GM23248 (cell line): ENCODE data around the gene TMEM202. TPM values are rescaled to one million over a fixed set of nuclear protein-coding genes. Genes with fewer than 3 reads are reported as not detected.
A peak's percentile ranks its signal among the peaks of the same experiment; 100 is the strongest.

Experiments
- DNase-seq: peaks from one replicate; pipeline ENCODE4 v3.0.0-alpha.2; 2015
- H2AFZ ChIP-seq: fragments of 200-600 bp; sonication (generic); 2 replicates; pipeline ENCODE4 v1.6.1; 2016; ENCODE audit warnings: antibody characterized with exemption
- H3F3A ChIP-seq: fragments of 200-600 bp; sonication (generic); 2 replicates; pipeline ENCODE4 v1.6.1; 2016; ENCODE audit warnings: mild to moderate bottlenecking, antibody characterized with exemption, mixed run types; ENCODE audit not compliant: insufficient read depth
- H3K27ac ChIP-seq: fragments of 200-600 bp; sonication (generic); 2 replicates; pipeline ENCODE4 v1.5.1; 2016; ENCODE audit warnings: mild to moderate bottlenecking
- H3K27me3 ChIP-seq: fragments of 200-600 bp; sonication (generic); replicated peaks from 2 replicates; pipeline ENCODE4 v1.6.1; 2016; ENCODE audit warnings: mild to moderate bottlenecking; ENCODE audit not compliant: insufficient read depth
- H3K36me3 ChIP-seq: fragments of 200-600 bp; sonication (generic); 2 replicates; pipeline ENCODE4 v1.6.1; 2016; ENCODE audit warnings: low read depth, mild to moderate bottlenecking
- H3K4me1 ChIP-seq: fragments of 200-600 bp; sonication (generic); 2 replicates; pipeline ENCODE4 v1.6.1; 2016; ENCODE audit warnings: mild to moderate bottlenecking; ENCODE audit not compliant: insufficient read depth
- H3K4me2 ChIP-seq: fragments of 200-600 bp; sonication (generic); one replicate; pipeline ENCODE4 v1.6.1; 2016; ENCODE audit warnings: mild to moderate bottlenecking; ENCODE audit not compliant: unreplicated experiment
- H3K4me3 ChIP-seq: fragments of 200-600 bp; sonication (generic); 2 replicates; pipeline ENCODE4 v1.5.1; 2016; ENCODE audit warnings: mild to moderate bottlenecking
- H3K79me2 ChIP-seq: fragments of 200-600 bp; sonication (generic); 2 replicates; pipeline ENCODE4 v1.6.1; 2016; ENCODE audit warnings: mild to moderate bottlenecking; ENCODE audit not compliant: insufficient read depth
- H3K9ac ChIP-seq: fragments of 200-600 bp; sonication (generic); 2 replicates; pipeline ENCODE4 v1.6.1; 2016; ENCODE audit warnings: mild to moderate bottlenecking
- H3K9me2 ChIP-seq: fragments of 200-600 bp; sonication (generic); 2 replicates; pipeline ENCODE4 v1.6.1; 2016; ENCODE audit warnings: mixed run types, mild to moderate bottlenecking, moderate library complexity; ENCODE audit not compliant: insufficient read depth
- H3K9me3 ChIP-seq: fragments of 200-600 bp; sonication (generic); one replicate; pipeline ENCODE4 v1.6.1; 2017; ENCODE audit warnings: low read depth
- H4K20me1 ChIP-seq: fragments of 200-600 bp; sonication (generic); 2 replicates; pipeline ENCODE4 v1.6.0; 2016; ENCODE audit not compliant: insufficient read depth
- EZH2 ChIP-seq: fragments of 200-600 bp; sonication (generic); IDR thresholded peaks from 2 replicates; pipeline ENCODE4 v1.6.1; 2018; ENCODE audit warnings: antibody characterized with exemption, mild to moderate bottlenecking; ENCODE audit not compliant: insufficient read depth, poor library complexity, severe bottlenecking
- EZH2phosphoT487 ChIP-seq: fragments of 200-600 bp; sonication (generic); IDR thresholded peaks from 2 replicates; pipeline ENCODE4 v1.6.1; 2018; ENCODE audit warnings: antibody characterized with exemption, moderate library complexity, mild to moderate bottlenecking, low read depth; ENCODE audit not compliant: insufficient read depth
- WGBS, 2 experiments: methylation state at CpG; one replicate each; pipeline ENCODE4 v1.1.6; 2015 to 2017; ENCODE audit warnings: low lambda C conversion rate in 2 of 2, low coverage in 1 of 2; ENCODE audit errors: missing lambda C conversion rate in 2 of 2; 5-methylcytosine and 5-hydroxymethylcytosine counted together
- in situ Hi-C: fragments of 300-500 bp; cut with MboI; formaldehyde crosslinking; loops from 2 replicates; pipeline ENCODE4 v1.15.0; 2020
- polyA plus RNA-seq: library from polyadenylated mRNA; unstranded; fragments of >200 nt; fragmentation: Nextera tagmentation; extraction: Ambion mirVana; gene quantifications from 2 replicates; pipeline ENCODE4 v1.2.1, GENCODE V29; 2016
- total RNA-seq: library from RNA; depleted of rRNA; stranded (reverse); fragments of >200 nt; shearing (Covaris generic); gene quantifications from 2 replicates; pipeline ENCODE4 v1.2.3, GENCODE V29; 2014

Gene TMEM202
- total and polyA plus RNA-seq, 2 experiments from 2014 or later = not detected

- no peak overlapping the region for H3K27ac ChIP-seq
- in situ Hi-C loops = no loop called here
- no peak overlapping the region for H3K4me3 ChIP-seq
- H2AFZ ChIP-seq = no peak overlapping the region
- DNase-seq = no peak
- H3K36me3 ChIP-seq = no peaks in the 10 kb centered on the region
- WGBS, 2 experiments = 83 to 91% methylated on average over 2 of the region's 2 CpGs
- H3F3A ChIP-seq = no peaks in the 10 kb centered on the region
- H4K20me1 ChIP-seq = no peaks in the 10 kb centered on the region
- H3K9me2 ChIP-seq = no peaks in the 10 kb centered on the region
- peaks cover 4% of the 10 kb centered on the region; the same call in 1 of the 2 replicates for H3K4me1 ChIP-seq
- H3K79me2 ChIP-seq = peaks cover 77% of the 10 kb centered on the region
- no peaks in the 10 kb centered on the region for H3K9me3 ChIP-seq
- H3K4me2 ChIP-seq = no peak overlapping the region
- no peak overlapping the region for H3K9ac ChIP-seq
- no peaks in the 10 kb centered on the region for H3K27me3 ChIP-seq
- no peak for TF ChIP-seq EZH2phosphoT487
- TF ChIP-seq EZH2 = no peak
Observed at GRCh38 chr15:72368899-72369298, 29.2 kb upstream of the TMEM202 start.

GRCh38 chr15:72369964-72370363 lies 28.1 kb upstream of the TMEM202 start:
- no peak for TF ChIP-seq EZH2phosphoT487
- TF ChIP-seq EZH2 = no peak
- Histone ChIP-seq H3K4me1 (peaks cover 8% of the 10 kb centered on the region), H3K9ac (no peak overlapping the region), H3K79me2 (peaks cover 85% of the 10 kb centered on the region), H3K27me3 (no peaks in the 10 kb centered on the region), H3F3A (no peaks in the 10 kb centered on the region), H3K4me2 (no peak overlapping the region), H3K4me3 (no peak overlapping the region), H3K9me2 (no peaks in the 10 kb centered on the region), H3K27ac (no peak overlapping the region), H3K36me3 (no peaks in the 10 kb centered on the region), H4K20me1 (no peaks in the 10 kb centered on the region), H2AFZ (no peak overlapping the region), H3K9me3 (no peaks in the 10 kb centered on the region)
- in situ Hi-C loops = no loop called here
- peak; percentile 13 for DNase-seq
- 78 to 81% methylated on average over 1 of the region's 1 CpG for WGBS, 2 experiments

- no peak overlapping the region for H3K4me3 ChIP-seq
Observed at GRCh38 chr15:72372361-72372760, 25.7 kb upstream of the TMEM202 start.

GRCh38 chr15:72375501-72375845 lies 22.6 kb upstream of the TMEM202 start:
- H3K27me3 ChIP-seq = no peaks in the 10 kb centered on the region
- no peaks in the 10 kb centered on the region for H3F3A ChIP-seq
- peak overlapping the region; percentile 80 for H3K27ac ChIP-seq
- WGBS, 2 experiments = 0 to 1% methylated on average over 17 of the region's 17 CpGs
- peaks cover 8% of the 10 kb centered on the region for H3K4me1 ChIP-seq
- TF ChIP-seq EZH2phosphoT487 (no peak), EZH2 (no peak)
- no peaks in the 10 kb centered on the region for H4K20me1 ChIP-seq
- peak overlapping the region; percentile 96 for H3K4me3 ChIP-seq
- H3K9ac ChIP-seq = peak overlapping the region; percentile 95
- H2AFZ ChIP-seq = peak overlapping the region; percentile 96
- DNase-seq = no peak
- H3K36me3 ChIP-seq = no peaks in the 10 kb centered on the region
- no peaks in the 10 kb centered on the region for H3K9me3 ChIP-seq
- peaks cover 48% of the 10 kb centered on the region for H3K79me2 ChIP-seq
- in situ Hi-C loops = no loop called here
- H3K4me2 ChIP-seq = peak overlapping the region; percentile 88
- no peaks in the 10 kb centered on the region for H3K9me2 ChIP-seq

More at GRCh38 chr15:72372361-72372760, 25.7 kb upstream of the TMEM202 start:
- Histone ChIP-seq H3K27ac (no peak overlapping the region), H3K27me3 (no peaks in the 10 kb centered on the region), H3K9me3 (no peaks in the 10 kb centered on the region), H3K9ac (no peak overlapping the region), H2AFZ (no peak overlapping the region), H3K36me3 (no peaks in the 10 kb centered on the region), H3K4me2 (no peak overlapping the region), H3K79me2 (peaks cover 78% of the 10 kb centered on the region), H3K4me1 (peaks cover 11% of the 10 kb centered on the region), H4K20me1 (no peaks in the 10 kb centered on the region), H3F3A (no peaks in the 10 kb centered on the region), H3K9me2 (no peaks in the 10 kb centered on the region)
- TF ChIP-seq EZH2 = no peak
- no peak for TF ChIP-seq EZH2phosphoT487
- DNase-seq = no peak
- in situ Hi-C loops = no loop called here
